ENCODE data around the gene LOXHD1.

The LOXHD1 gene

GRCh38 chr18:46474487-46475389 lies 182.3 kb downstream of the LOXHD1 start:
- no peak for FAIRE-seq

- FAIRE-seq: no peak
These were observed 185.1 kb downstream of the LOXHD1 start for GRCh38 chr18:46471809-46472498.

- FAIRE-seq: no peak
These were observed 186.3 kb downstream of the LOXHD1 start for GRCh38 chr18:46470714-46471113.

- FAIRE-seq: no peak
These were observed 187.7 kb downstream of the LOXHD1 start for GRCh38 chr18:46469186-46469915.

- FAIRE-seq: no peak
These were observed 188.4 kb downstream of the LOXHD1 start for GRCh38 chr18:46468426-46469180.

GRCh38 chr18:46466234-46467160 lies 190.5 kb downstream of the LOXHD1 start:
- FAIRE-seq: no peak

- no peak for FAIRE-seq
These were observed 191.9 kb downstream of the LOXHD1 start for GRCh38 chr18:46464926-46465655.

GRCh38 chr18:46462523-46462922 lies 194.5 kb downstream of the LOXHD1 start:
- FAIRE-seq: no peak

- no peak for FAIRE-seq
These were observed 195.0 kb downstream of the LOXHD1 start for GRCh38 chr18:46461993-46462392.

- FAIRE-seq: no peak
These were observed 196.3 kb downstream of the LOXHD1 start for GRCh38 chr18:46460754-46461153.

- no peak for FAIRE-seq
These were observed 197.1 kb downstream of the LOXHD1 start for GRCh38 chr18:46459789-46460455.

GRCh38 chr18:46458472-46458871 lies 198.5 kb downstream of the LOXHD1 start:
- no peak for FAIRE-seq

- FAIRE-seq: no peak
These were observed 200.3 kb downstream of the LOXHD1 start for GRCh38 chr18:46456691-46457090.

GRCh38 chr18:46452820-46453219 lies 204.2 kb downstream of the LOXHD1 start:
- no peak for FAIRE-seq

GRCh38 chr18:46449499-46449898 lies 207.5 kb downstream of the LOXHD1 start:
- no peak for FAIRE-seq

GRCh38 chr18:46449033-46449432 lies 208.0 kb downstream of the LOXHD1 start:
- FAIRE-seq: no peak

- no peak for FAIRE-seq
These were observed 208.7 kb downstream of the LOXHD1 start for GRCh38 chr18:46448347-46448746.

GRCh38 chr18:46447792-46448191 lies 209.2 kb downstream of the LOXHD1 start:
- no peak for FAIRE-seq

GRCh38 chr18:46447323-46447722 lies 209.7 kb downstream of the LOXHD1 start:
- no peak for FAIRE-seq

Data from endometrium (tissue), 2 donors.